Activated effector memory CD4-positive, alpha-beta T cell treated with Interleukin-2 at 50 U/mL for 16 hours (primary cell): ENCODE results near the gene CHST15.

ENCODE experiments used
- DNase-seq: peaks from one replicate; pipeline ENCODE4 v3.0.0-alpha.2; 2020

CHST15 gene

GRCh38 chr10:124078714-124079113 lies 14.7 kb downstream of the CHST15 start:
- no peak for DNase-seq

GRCh38 chr10:124078028-124078427 lies 15.4 kb downstream of the CHST15 start:
- DNase-seq = no peak

- no peak for DNase-seq
Observed at GRCh38 chr10:124077208-124077993, 16.0 kb downstream of the CHST15 start.

- DNase-seq = no peak
Observed at GRCh38 chr10:124076148-124076733, 17.2 kb downstream of the CHST15 start.

GRCh38 chr10:124075231-124075955 lies 18.0 kb downstream of the CHST15 start:
- no peak for DNase-seq

GRCh38 chr10:124074501-124075109 lies 18.8 kb downstream of the CHST15 start:
- no peak for DNase-seq

- no peak for DNase-seq
Observed at GRCh38 chr10:124073978-124074377, 19.4 kb downstream of the CHST15 start.

GRCh38 chr10:124072541-124072940 lies 20.9 kb downstream of the CHST15 start:
- DNase-seq = no peak

GRCh38 chr10:124072106-124072505 lies 21.3 kb downstream of the CHST15 start:
- DNase-seq = no peak

GRCh38 chr10:124071141-124071540 lies 22.3 kb downstream of the CHST15 start:
- no peak for DNase-seq

- no peak for DNase-seq
Observed at GRCh38 chr10:124070666-124071065, 22.7 kb downstream of the CHST15 start.

- DNase-seq = no peak
Observed at GRCh38 chr10:124069341-124070264, 23.8 kb downstream of the CHST15 start.

GRCh38 chr10:124068929-124069328 lies 24.5 kb downstream of the CHST15 start:
- no peak for DNase-seq

- no peak for DNase-seq
Observed at GRCh38 chr10:124067825-124068400, 25.5 kb downstream of the CHST15 start.

- DNase-seq = no peak
Observed at GRCh38 chr10:124066781-124067714, 26.4 kb downstream of the CHST15 start.

- no peak for DNase-seq
Observed at GRCh38 chr10:124066126-124066700, 27.2 kb downstream of the CHST15 start.

- DNase-seq = no peak
Observed at GRCh38 chr10:124065382-124066125, 27.8 kb downstream of the CHST15 start.

- no peak for DNase-seq
Observed at GRCh38 chr10:124064676-124065075, 28.7 kb downstream of the CHST15 start.

- no peak for DNase-seq
Observed at GRCh38 chr10:124063750-124064603, 29.4 kb downstream of the CHST15 start.
